RKO (cell line): ENCODE results near the gene SEMA6B.

ENCODE experiments used
- DNase-seq: peaks from one replicate; pipeline ENCODE4 v3.0.0-alpha.2; 2016; ENCODE audit warnings: low spot score

Gene SEMA6B

GRCh38 chr19:4493104-4493928 lies 66.2 kb downstream of the SEMA6B start:
- DNase-seq: no peak
